HUES6 (cell line): ENCODE measurements around the gene BMF.

ENCODE experiments used
- H3K27ac ChIP-seq: 2 replicates; pipeline ENCODE4 v1.7.0; 2013; ENCODE audit warnings: low read depth, mild to moderate bottlenecking, low read length, inconsistent platforms
- H3K27me3 ChIP-seq: 2 replicates; pipeline ENCODE4 v1.6.1; 2013; ENCODE audit warnings: low read length; ENCODE audit not compliant: control insufficient read depth, insufficient read depth
- H3K36me3 ChIP-seq: 2 replicates; pipeline ENCODE4 v1.6.1; 2013; ENCODE audit warnings: low read length; ENCODE audit not compliant: control insufficient read depth, insufficient read depth
- H3K4me1 ChIP-seq: 2 replicates; pipeline ENCODE4 v1.6.1; 2013; ENCODE audit warnings: low read length; ENCODE audit not compliant: control insufficient read depth, insufficient read depth
- H3K4me3 ChIP-seq: 2 replicates; pipeline ENCODE4 v1.5.1; 2013; ENCODE audit warnings: low read depth, low read length
- H3K9ac ChIP-seq: one replicate; pipeline ENCODE4 v1.6.1; 2013; ENCODE audit warnings: mild to moderate bottlenecking, low read length
- H3K9me3 ChIP-seq: 2 replicates; pipeline ENCODE4 v1.6.1; 2013; ENCODE audit warnings: low read depth, low read length; ENCODE audit not compliant: control insufficient read depth, insufficient read depth

BMF gene

GRCh38 chr15:40042791-40043320 lies 65.8 kb downstream of the BMF start:
- Histone ChIP-seq H3K9me3 (no peaks in the 10 kb centered on the region), H3K9ac (no peak overlapping the region), H3K27ac (no peak overlapping the region), H3K4me3 (no peak overlapping the region), H3K27me3 (no peaks in the 10 kb centered on the region), H3K36me3 (peaks cover under 1% of the 10 kb centered on the region), H3K4me1 (peaks cover 27% of the 10 kb centered on the region)

DNA sequence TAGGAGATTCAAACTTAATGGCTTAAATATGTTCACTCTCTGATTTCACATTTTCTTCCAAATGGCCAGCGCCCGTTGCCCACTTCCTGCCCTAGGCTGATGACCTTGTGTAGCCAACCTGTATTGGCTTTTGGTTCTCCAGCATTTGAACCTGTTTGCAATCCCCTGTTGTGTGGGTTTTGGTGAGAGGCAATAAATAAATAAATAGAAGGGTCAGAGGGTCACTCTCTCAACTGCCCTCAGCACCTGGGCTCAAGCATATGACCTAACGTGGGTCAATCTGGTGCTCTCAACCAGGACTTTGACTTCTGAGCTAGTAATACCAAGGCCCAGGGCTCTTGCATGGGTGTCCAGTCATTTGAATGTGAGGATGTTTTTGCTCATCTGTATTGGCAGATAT lies 67.9 kb downstream of the BMF start:
- no peak overlapping the region for H3K4me3 ChIP-seq
- H3K27me3 ChIP-seq: no peaks in the 10 kb centered on the region
- H3K9me3 ChIP-seq: no peaks in the 10 kb centered on the region
- H3K36me3 ChIP-seq: peaks cover 18% of the 10 kb centered on the region
- H3K27ac ChIP-seq: no peak overlapping the region
- H3K9ac ChIP-seq: no peak overlapping the region
- H3K4me1 ChIP-seq: peaks cover 13% of the 10 kb centered on the region

- Histone ChIP-seq H3K4me3 (no peak overlapping the region), H3K27ac (no peak overlapping the region)
These were observed 68.4 kb downstream of the BMF start for GRCh38 chr15:40040293-40040635.

DNA sequence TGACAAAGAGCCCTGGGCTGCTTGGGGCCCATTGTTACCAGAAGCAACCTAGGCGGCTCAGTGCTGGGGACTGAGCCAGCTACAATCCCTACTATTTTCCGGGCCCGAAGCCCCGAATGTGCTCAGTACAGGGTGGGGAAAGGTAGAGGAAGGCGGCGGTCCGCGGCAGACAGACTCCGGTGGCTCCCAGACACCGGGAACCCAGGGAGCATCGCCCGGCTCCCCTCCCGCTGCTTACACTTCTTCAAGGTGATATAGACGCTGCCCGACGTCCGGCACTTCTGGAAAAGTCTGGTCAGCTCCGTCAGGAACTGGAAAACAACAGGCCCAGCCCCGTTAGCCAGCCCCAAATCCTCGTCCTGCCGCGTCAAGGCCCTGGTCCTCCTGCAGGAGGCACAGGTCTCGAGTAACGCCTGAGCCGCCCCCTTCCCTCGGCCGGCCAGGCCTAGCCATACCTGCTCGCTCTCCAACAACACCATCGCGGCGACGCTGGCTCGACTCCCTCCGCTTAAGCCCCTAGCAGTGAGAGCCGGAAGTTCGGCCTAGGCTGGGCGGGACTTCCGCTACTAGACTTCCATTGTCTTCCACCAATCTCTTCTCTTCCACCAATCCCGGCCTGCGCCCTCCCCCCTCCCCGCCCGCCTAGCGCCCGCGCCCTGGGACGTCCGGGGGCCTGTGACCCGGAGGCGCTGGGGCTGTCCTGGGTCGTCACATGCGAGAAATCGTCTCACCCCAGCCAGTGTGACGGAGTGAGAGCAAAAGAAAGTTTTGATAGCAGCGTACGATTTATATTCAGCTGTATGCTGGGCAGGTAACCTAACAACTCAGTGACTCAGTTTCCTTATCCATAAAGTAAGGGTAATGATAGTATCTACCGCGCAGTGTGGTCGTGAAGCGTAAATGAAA lies 69.8 kb downstream of the BMF start, which contains the start of gene SRP14:
Gene SRP14, minus strand, starts transcription at position 544 of the 906 bp plus-strand sequence. Its CDS starts 65 bp downstream, at position 479.
- no peaks in the 10 kb centered on the region for H3K27me3 ChIP-seq
- H3K36me3 ChIP-seq: peaks cover 36% of the 10 kb centered on the region
- peak within 1 kb of the TSS; percentile 95 for H3K9ac ChIP-seq
- H3K27ac ChIP-seq: peak within 1 kb of the TSS; percentile 70
- H3K9me3 ChIP-seq: no peaks in the 10 kb centered on the region
- 0 out of 2 replicates have a peak, but pooled peaks cover 3% of the 10 kb centered on the region for H3K4me1 ChIP-seq
- peak within 1 kb of the TSS; percentile 98 for H3K4me3 ChIP-seq

More at GRCh38 chr15:40040293-40040635, 68.4 kb downstream of the BMF start:
- peaks cover 23% of the 10 kb centered on the region for H3K36me3 ChIP-seq
- peaks cover 8% of the 10 kb centered on the region for H3K4me1 ChIP-seq
- H3K27me3 ChIP-seq: no peaks in the 10 kb centered on the region
- no peak overlapping the region for H3K9ac ChIP-seq
- no peaks in the 10 kb centered on the region for H3K9me3 ChIP-seq

DNA sequence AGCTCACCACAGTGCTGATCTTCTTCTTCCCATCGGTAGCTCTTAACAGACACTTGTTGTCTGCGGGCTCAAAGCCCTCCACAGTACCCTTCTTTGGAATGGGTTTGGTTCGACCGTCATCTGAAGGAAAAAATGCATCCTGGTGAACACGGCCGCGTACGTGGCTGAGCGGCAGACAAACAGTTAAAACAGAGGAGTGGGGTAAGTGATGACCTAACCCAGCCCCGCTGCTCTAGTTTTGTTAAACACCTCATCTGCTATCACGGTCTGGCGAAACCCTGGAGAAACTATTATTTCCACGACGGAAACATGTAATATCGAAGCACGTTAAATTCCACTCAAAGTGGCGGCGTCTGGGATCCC lies 70.4 kb downstream of the BMF start:
- Histone ChIP-seq H3K4me1 (0 out of 2 replicates have a peak, but pooled peaks cover 3% of the 10 kb centered on the region), H3K36me3 (peaks cover 41% of the 10 kb centered on the region), H3K27ac (peak overlapping the region; percentile 70; the same call in 1 of the 2 replicates)

More for the DNA sequence above, 70.4 kb downstream of the BMF start:
- H3K9me3 ChIP-seq: no peaks in the 10 kb centered on the region
- peak overlapping the region; percentile 98 for H3K4me3 ChIP-seq
- peak overlapping the region; percentile 95 for H3K9ac ChIP-seq
- H3K27me3 ChIP-seq: no peaks in the 10 kb centered on the region
